Activated T-cell treated with anti-CD3 and anti-CD28 coated beads, Interleukin-2, amount 50 U/mL, for 4 hours (primary cell): ENCODE data around the gene TPP2. TPM values are rescaled to one million over a fixed set of nuclear protein-coding genes. Genes with fewer than 3 reads are reported as not detected.

Source experiments
- ATAC-seq, 2 donors: fragments of 200-7000 bp; cut with Tn5 transposase; one replicate each; pipeline ENCODE4 v1.10.0; 2021
- DNase-seq: peaks from one replicate; pipeline ENCODE4 v3.0.0-alpha.2; 2020
- H3K27me3 Mint-ChIP-seq: one replicate; pipeline ENCODE4 v1.8.0; 2021; ENCODE audit warnings: low read depth, mixed read lengths
- H3K36me3 Mint-ChIP-seq: one replicate; pipeline ENCODE4 v1.8.0; 2022; ENCODE audit warnings: mixed read lengths; ENCODE audit not compliant: insufficient read depth
- H3K4me1 Mint-ChIP-seq: one replicate; pipeline ENCODE4 v1.8.0; 2021; ENCODE audit warnings: low read depth, mixed read lengths
- H3K4me3 Mint-ChIP-seq: one replicate; pipeline ENCODE4 v1.8.0; 2021; ENCODE audit warnings: mild to moderate bottlenecking, moderate library complexity, mixed read lengths
- H3K9me3 Mint-ChIP-seq: one replicate; pipeline ENCODE4 v1.8.0; 2021; ENCODE audit warnings: mixed read lengths
- total RNA-seq, 3 donors: library from RNA; stranded (reverse); gene quantifications; one replicate each; pipeline ENCODE4 v1.2.1, GENCODE V29; 2021

The TPP2 gene
- total RNA-seq, 3 donors from 2014 or later = 57.7 to 62.0 (median 58.6) TPM

DNA sequence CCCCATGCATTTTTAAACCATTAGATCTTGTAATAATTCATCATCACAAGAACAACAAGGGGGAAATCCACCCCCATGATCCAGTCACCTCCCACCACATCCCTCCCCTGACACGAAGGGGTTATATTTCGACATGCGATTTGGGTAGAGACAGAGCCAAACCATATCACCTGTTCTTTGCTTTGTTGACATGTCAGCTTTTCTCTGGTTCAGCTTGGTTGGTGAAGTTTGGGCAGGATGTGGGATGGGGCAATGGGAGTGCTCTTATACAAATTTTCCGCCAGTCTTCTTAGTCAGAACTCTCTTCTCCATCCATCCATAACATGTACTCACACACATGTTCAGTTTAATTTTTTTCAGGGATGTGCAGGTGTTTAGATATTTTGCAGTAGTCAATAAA is 12.9 kb downstream of the TPP2 start:
- Mint-ChIP-seq H3K4me1 (peaks cover 54% of the 10 kb centered on the region), H3K9me3 (no peaks in the 10 kb centered on the region), H3K36me3 (peaks cover 47% of the 10 kb centered on the region), H3K27me3 (no peaks in the 10 kb centered on the region), H3K4me3 (no peak overlapping the region)
- peak in 1 of 2 donors; percentile 43 for ATAC-seq
- DNase-seq = no peak

DNA sequence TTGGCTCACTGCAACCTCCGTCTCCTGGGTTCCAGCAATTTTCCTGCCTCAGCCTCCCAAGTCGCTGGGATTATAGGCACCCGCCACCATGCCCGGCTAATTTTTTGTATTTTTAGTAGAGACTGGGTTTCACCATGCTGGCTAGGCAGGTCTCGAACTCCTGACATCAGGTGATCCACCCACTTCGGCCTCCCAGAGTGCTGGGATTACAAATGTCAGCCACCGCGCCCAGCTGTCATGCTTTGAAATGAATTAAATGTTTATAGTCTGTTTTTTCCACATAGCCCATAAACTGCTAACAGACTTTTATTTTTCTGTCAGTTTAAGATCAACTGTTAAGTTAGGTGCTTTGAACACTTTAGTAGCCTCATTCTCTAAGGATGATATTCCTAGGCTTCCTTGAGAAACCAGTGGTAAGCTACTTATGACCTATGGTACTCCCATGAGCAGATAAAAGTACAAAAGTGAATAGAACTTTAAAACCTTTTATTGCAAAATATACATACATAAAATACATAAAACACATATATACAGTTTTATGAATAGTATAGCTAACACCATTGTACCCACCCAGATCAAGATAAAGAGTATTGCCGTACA is 13.6 kb downstream of the TPP2 start:
- Mint-ChIP-seq H3K36me3 (peaks cover 42% of the 10 kb centered on the region), H3K9me3 (no peaks in the 10 kb centered on the region), H3K27me3 (no peaks in the 10 kb centered on the region), H3K4me1 (peaks cover 47% of the 10 kb centered on the region), H3K4me3 (no peak overlapping the region)
- ATAC-seq = no peak
- no peak for DNase-seq

DNA sequence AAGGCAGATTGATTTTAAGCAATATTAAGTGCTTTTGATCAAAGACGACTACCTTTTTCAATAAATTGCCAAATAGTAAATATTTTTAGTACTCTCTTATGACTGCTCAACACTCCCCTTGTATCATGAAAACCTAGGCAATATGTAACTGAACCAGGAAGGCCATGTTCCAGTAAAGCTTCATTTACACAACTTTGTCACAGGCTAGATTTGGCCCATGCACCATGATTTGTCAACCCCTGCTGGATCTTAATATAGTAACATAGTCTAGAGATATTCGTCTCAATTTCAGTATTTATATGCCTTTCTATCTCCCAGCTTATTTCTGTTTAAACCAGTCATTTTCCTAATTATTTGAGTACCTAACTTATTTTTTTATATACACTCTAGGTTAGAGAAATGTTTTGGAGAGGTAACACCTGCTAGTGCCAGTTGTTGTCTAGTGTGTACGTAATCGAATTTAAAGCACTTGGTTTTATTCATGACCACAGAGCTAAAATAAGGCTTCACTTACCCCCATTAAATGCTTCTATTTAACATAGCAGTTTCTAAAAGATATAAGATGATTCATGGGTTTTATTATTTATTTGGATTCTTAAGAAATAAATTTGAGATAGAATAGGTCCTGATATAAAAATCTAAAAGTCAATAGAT is 21.0 kb downstream of the TPP2 start:
- Mint-ChIP-seq H3K36me3 (peaks cover 34% of the 10 kb centered on the region), H3K4me3 (no peak overlapping the region), H3K4me1 (peaks cover 10% of the 10 kb centered on the region), H3K27me3 (no peaks in the 10 kb centered on the region), H3K9me3 (no peaks in the 10 kb centered on the region)
- ATAC-seq (no peak), DNase-seq (no peak)

DNA sequence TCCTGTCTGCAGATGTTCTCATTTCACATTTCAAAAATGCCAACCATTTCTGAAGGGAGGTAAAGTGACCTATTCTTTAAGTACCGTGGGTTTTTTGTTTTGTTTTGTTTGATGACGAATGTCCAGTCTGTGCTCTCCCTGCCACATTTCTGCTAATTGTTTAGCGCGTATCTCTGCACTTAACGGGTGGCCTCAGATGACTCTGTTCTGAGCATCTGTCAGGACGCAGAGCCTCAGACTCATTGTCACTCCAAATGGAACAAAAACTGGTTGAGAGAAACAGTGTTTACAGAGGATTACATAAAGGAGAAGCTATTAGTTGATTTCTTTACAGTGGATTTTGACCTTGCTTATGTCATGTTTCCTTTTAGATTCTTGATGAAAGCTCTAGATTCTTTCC is 23.7 kb downstream of the TPP2 start:
- no peak for ATAC-seq

DNA sequence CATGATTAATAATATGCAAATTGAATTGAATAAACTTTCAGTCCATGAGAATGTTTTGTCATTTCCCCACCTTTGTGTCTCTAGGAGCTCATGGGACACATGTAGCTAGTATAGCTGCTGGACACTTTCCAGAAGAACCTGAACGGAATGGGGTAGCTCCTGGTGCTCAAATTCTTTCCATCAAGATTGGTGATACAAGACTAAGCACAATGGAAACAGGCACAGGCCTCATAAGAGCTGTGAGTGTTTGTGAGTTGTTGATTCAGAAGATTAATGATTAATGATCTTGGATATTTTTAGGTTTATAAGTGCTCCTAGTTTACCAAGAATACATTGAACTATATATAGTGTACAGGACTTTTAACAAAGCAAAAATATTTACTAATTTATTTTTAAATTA is 30.1 kb downstream of the TPP2 start:
- Mint-ChIP-seq H3K4me1 (no peaks in the 10 kb centered on the region), H3K36me3 (peaks cover 37% of the 10 kb centered on the region), H3K27me3 (no peaks in the 10 kb centered on the region), H3K9me3 (no peaks in the 10 kb centered on the region), H3K4me3 (no peak overlapping the region)
- no peak for DNase-seq
- no peak for ATAC-seq

More for the DNA sequence above, 23.7 kb downstream of the TPP2 start:
- no peaks in the 10 kb centered on the region for H3K4me1 Mint-ChIP-seq
- H3K9me3 Mint-ChIP-seq = no peaks in the 10 kb centered on the region
- no peaks in the 10 kb centered on the region for H3K27me3 Mint-ChIP-seq
- H3K4me3 Mint-ChIP-seq = no peak overlapping the region
- no peak for DNase-seq
- peaks cover 29% of the 10 kb centered on the region for H3K36me3 Mint-ChIP-seq

DNA sequence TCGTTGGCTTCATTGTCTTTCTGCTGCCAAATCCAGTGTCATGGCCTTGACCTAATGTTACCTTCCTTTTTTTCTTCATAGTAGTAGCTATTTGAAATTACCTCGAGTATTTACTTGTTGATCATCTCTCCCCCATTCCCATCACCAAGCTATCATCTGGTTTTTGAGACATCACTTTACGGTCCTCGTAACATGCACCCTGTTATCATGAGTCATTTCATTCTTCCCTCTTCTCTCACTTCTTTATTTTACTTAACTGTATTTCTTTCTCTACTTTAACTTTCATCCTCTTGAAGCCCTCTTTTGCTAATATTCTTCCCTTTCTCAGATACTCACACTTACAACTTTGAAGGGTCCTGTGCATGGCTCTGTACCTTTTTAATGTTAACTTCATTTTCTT is 31.8 kb downstream of the TPP2 start:
- DNase-seq (no peak), ATAC-seq (no peak)
- Mint-ChIP-seq H3K9me3 (no peaks in the 10 kb centered on the region), H3K27me3 (no peaks in the 10 kb centered on the region), H3K4me3 (no peak overlapping the region), H3K36me3 (peaks cover 44% of the 10 kb centered on the region), H3K4me1 (no peaks in the 10 kb centered on the region)

DNA sequence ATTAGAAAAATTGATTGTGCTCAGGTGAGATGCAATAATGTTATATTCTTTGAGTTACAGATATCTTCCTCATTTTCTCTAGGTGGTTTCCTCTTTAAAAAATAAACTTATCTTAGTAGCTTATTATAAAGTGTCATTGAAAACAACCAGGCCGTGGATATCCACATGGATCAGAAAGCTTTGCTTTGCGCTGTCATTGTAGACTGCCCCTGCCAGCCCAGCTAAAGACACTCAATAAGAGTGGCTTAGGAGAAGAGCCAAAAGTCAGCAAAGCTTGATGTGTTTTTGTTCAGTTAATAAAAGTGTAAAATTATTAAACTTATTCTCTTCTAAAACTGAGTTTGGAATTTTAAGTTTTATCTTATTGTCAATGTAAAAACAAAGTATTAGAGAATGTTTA is 34.4 kb downstream of the TPP2 start:
- no peak for DNase-seq
- no peaks in the 10 kb centered on the region for H3K27me3 Mint-ChIP-seq
- peaks cover 59% of the 10 kb centered on the region for H3K36me3 Mint-ChIP-seq
- no peak for ATAC-seq
- H3K4me3 Mint-ChIP-seq = no peak overlapping the region
- no peaks in the 10 kb centered on the region for H3K4me1 Mint-ChIP-seq
- no peaks in the 10 kb centered on the region for H3K9me3 Mint-ChIP-seq

DNA sequence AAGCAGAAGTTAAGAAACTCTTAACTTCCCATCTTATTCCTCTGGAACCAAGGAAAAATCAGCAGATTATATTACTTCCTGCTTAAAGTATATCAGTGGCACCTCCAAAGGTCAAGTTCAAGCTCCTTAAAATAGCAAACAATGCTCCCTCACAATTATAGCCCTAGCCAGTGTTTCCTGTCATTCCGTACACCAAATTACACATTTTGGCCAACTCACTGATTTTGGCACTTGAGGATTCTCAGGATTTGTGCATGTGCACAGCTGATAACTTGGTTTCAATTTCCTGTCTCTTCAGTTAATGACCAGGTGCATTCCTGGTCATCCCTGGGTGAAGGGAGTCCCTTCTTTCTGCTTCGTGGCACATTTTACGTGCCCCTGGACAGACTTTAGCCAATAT is 42.0 kb downstream of the TPP2 start:
- H3K36me3 Mint-ChIP-seq = peaks cover 64% of the 10 kb centered on the region
- ATAC-seq (no peak), DNase-seq (no peak)
- no peaks in the 10 kb centered on the region for H3K27me3 Mint-ChIP-seq
- no peaks in the 10 kb centered on the region for H3K9me3 Mint-ChIP-seq
- no peak overlapping the region for H3K4me3 Mint-ChIP-seq
- H3K4me1 Mint-ChIP-seq = peaks cover 2% of the 10 kb centered on the region

DNA sequence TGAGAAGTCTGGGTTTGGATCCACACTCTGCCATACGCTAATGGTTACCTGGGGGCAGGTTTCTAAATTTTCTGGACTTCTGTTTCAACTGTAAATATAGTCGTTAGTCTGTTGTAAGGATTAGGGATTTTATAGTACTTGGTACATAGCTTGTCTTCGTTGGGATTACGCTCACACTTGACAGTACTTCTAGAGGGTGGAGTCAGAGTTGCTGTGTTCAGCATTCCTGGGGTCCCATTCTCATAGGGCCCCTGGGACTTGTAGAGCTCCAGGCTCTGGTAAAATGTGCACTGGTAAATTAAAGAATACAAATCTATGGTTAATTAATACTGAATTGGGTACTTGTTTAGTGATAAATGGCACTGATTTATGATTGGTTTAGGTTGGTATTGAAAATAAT is 45.2 kb downstream of the TPP2 start:
- DNase-seq = no peak
- Mint-ChIP-seq H3K4me3 (no peak overlapping the region), H3K36me3 (peaks cover 48% of the 10 kb centered on the region), H3K9me3 (no peaks in the 10 kb centered on the region), H3K4me1 (peaks cover 5% of the 10 kb centered on the region), H3K27me3 (no peaks in the 10 kb centered on the region)
- ATAC-seq = no peak

DNA sequence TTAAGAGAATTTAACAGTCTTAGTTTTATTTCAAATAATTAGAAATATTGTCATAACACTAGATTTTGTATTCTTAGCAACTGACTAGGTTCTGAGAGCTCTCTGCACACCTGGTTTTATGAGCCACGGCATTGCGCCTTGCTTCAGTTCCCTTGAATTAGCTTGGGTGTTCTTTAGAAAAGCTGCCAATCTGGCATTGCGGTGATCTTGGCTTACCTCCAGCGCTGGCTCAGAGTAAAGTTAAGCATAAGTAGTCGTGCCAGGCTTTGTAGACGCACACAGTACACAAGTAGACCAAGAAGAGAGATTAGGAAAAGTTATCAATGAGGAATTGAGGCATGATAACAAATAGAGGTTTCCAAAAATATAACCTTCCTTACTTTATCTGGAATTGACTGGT is 45.7 kb downstream of the TPP2 start:
- H3K4me1 Mint-ChIP-seq = peaks cover 7% of the 10 kb centered on the region
- no peak overlapping the region for H3K4me3 Mint-ChIP-seq
- H3K9me3 Mint-ChIP-seq = no peaks in the 10 kb centered on the region
- H3K27me3 Mint-ChIP-seq = no peaks in the 10 kb centered on the region
- ATAC-seq (no peak), DNase-seq (no peak)
- peaks cover 44% of the 10 kb centered on the region for H3K36me3 Mint-ChIP-seq

DNA sequence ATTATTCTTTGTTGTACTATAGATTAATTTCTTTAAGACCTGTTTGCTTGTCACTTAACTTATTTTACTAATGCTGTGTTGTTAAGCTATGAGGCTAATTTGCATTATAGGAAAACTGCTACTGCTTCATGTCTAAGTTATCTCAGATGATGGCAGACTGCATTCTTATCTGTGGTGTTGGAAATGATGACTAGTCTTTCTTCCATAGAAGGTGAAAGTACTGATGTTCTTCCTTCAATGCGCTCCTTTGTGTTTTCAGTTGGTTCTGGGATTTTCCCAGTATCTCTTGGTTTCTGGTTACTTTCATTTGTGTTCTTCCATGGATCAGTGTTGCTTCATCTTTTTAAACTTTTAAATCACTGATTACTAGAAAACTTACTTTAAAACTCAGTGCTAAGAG is 46.9 kb downstream of the TPP2 start:
- Mint-ChIP-seq H3K9me3 (no peaks in the 10 kb centered on the region), H3K4me1 (peaks cover 10% of the 10 kb centered on the region), H3K27me3 (no peaks in the 10 kb centered on the region), H3K4me3 (no peak overlapping the region), H3K36me3 (peaks cover 40% of the 10 kb centered on the region)
- no peak for DNase-seq
- ATAC-seq = no peak

DNA sequence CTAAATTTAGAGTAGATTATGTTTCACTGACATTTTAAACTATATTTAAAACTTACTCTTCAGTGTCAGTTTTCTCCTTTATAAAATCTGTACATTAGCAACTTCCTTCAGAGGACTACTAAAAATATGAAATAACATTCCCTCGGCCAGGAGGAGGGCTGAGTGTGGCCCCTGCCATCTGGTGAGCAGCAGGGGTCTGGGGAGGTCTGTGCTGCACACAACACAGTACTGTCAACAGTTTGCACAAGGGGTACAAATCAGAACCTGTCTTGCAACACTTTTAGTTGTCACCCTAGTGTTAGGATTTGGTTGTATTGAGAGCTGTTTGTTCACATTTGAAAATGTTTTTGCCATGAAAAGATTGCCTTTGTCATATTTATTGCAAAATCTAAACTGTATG is 48.9 kb downstream of the TPP2 start:
- H3K4me1 Mint-ChIP-seq = peaks cover 10% of the 10 kb centered on the region
- no peaks in the 10 kb centered on the region for H3K27me3 Mint-ChIP-seq
- H3K36me3 Mint-ChIP-seq = peaks cover 40% of the 10 kb centered on the region
- DNase-seq = no peak
- no peak overlapping the region for H3K4me3 Mint-ChIP-seq
- no peaks in the 10 kb centered on the region for H3K9me3 Mint-ChIP-seq
- no peak for ATAC-seq

DNA sequence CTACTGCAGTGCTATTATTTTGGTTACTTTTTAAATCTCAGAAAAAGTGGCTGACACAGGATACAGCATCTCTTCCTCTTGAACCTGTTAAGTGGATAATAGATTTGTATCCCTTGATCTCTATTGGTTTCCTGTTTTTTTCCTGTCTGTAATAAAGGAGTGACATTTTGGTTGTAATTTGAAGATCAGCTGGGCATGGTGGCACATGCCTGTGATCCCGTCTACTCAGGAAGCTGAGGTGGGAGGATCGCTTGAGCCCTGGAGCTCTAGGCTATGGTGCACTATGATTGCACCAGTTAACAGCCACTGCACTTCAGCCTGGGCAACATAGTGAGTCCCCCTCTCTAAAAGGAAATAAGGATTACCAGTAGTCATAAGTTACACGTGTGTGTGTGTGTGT is 51.3 kb downstream of the TPP2 start:
- Mint-ChIP-seq H3K4me3 (no peak overlapping the region), H3K4me1 (peaks cover 10% of the 10 kb centered on the region), H3K36me3 (peaks cover 37% of the 10 kb centered on the region), H3K27me3 (no peaks in the 10 kb centered on the region), H3K9me3 (no peaks in the 10 kb centered on the region)
- no peak for ATAC-seq
- no peak for DNase-seq

DNA sequence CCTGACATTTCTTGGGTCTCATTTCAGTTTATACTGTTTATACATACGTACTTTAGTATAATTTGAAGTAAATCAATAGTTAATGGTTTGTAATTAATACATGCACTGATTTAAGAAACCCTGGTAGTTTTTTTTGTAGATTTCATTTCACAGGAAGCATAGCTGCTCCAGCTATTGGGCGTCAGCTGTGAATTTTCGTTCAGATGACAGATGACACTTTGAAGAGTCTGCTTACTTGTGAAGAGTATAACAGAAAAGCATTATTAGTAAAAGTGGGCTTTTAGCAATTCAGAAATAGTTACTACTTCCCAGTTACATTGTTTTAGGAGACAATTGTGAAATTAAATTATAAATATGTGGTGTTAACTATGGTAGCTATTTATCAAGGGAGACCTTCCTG is 53.7 kb downstream of the TPP2 start:
- H3K4me1 Mint-ChIP-seq = peaks cover 7% of the 10 kb centered on the region
- H3K27me3 Mint-ChIP-seq = no peaks in the 10 kb centered on the region
- ATAC-seq (no peak), DNase-seq (no peak)
- H3K4me3 Mint-ChIP-seq = no peak overlapping the region
- H3K36me3 Mint-ChIP-seq = peaks cover 28% of the 10 kb centered on the region
- H3K9me3 Mint-ChIP-seq = no peaks in the 10 kb centered on the region

DNA sequence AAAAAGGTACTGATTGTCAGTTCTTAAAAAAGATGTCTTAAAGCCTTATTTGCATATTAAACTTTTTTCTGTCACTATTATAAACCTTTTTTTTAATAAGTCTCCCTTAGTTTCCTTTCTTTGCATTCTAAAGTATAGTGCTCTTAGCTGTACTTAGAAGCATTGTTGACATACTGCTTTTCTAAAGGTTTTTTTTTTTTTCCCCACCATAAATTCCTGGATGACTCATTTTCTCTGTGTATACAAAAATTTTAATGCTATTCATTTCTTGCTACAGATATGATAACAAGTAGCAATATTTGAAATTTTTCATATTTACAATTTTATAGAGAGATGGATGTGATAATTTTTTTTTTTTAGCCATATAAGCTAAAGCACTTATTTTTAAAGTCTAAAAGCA is 54.6 kb downstream of the TPP2 start:
- no peak for ATAC-seq
- peaks cover 24% of the 10 kb centered on the region for H3K36me3 Mint-ChIP-seq
- no peak for DNase-seq
- H3K27me3 Mint-ChIP-seq = no peaks in the 10 kb centered on the region
- H3K4me3 Mint-ChIP-seq = no peak overlapping the region
- H3K4me1 Mint-ChIP-seq = peaks cover 7% of the 10 kb centered on the region
- H3K9me3 Mint-ChIP-seq = no peaks in the 10 kb centered on the region
